A549 (cell line): Measurements from ENCODE around the gene REXO4. TPM values are rescaled to one million over a fixed set of nuclear protein-coding genes. Genes with fewer than 3 reads are reported as not detected.

Source experiments
- ATAC-seq, 2 experiments: fragments of 200-7000 bp in 1 of 2; fragments of >200 bp in 1 of 2; cut with Nextera tagmentation in 1 of 2; cut with Tn5 transposase in 1 of 2; 3 replicates each; pipeline versions ENCODE4 v1.8.0 to v1.9.1; 2018 to 2020; ENCODE audit warnings: mild to moderate bottlenecking in 1 of 2, moderate library complexity in 1 of 2
- CTCF ChIA-PET: fragments of 300-600 bp; sonication (Branson Sonifier 250); formaldehyde crosslinking; extraction: SDS; loops from one replicate; lab custom pipeline; 2021; ENCODE audit warnings: antibody characterized with exemption, inconsistent platforms; lab: Yijun Ruan, JAX
- POLR2A ChIA-PET: fragments of 350-600 bp; formaldehyde crosslinking; extraction: SDS; loops from one replicate; lab custom pipeline; 2021; ENCODE audit warnings: antibody characterized with exemption, inconsistent platforms; lab: Yijun Ruan, JAX
- DNase-seq, 2 experiments: peaks; one replicate each; pipeline versions ENCODE4 v3.0.0 to v3.0.0-alpha.2; 2011 to 2016; ENCODE audit warnings: low read depth in 1 of 2, low spot score in 1 of 2
- FAIRE-seq: peaks from 2 replicates; lab custom pipeline; 2011; peaks lifted over from hg19 to GRCh38; lab: Jason Lieb, UNC
- H3K27ac ChIP-seq, 2 experiments: fragments of >200 bp; sonication (Bioruptor Twin); formaldehyde crosslinking; 3 replicates each; pipeline ENCODE4 v1.5.1; 2016 to 2017
- H3K4me1 ChIP-seq: fragments of >200 bp; sonication (Bioruptor Twin); formaldehyde crosslinking; 3 replicates; pipeline ENCODE4 v1.6.1; 2016
- H3K4me2 ChIP-seq: fragments of >200 bp; sonication (Bioruptor Twin); formaldehyde crosslinking; 3 replicates; pipeline ENCODE4 v1.6.1; 2016
- H3K4me3 ChIP-seq: fragments of >200 bp; sonication (Bioruptor Twin); formaldehyde crosslinking; 3 replicates; pipeline ENCODE4 v1.5.1; 2016
- H3K9me3 ChIP-seq: fragments of >200 bp; sonication (Bioruptor Twin); formaldehyde crosslinking; 3 replicates; pipeline ENCODE4 v1.6.1; 2016
- CBX2 ChIP-seq: fragments of 200-600 bp; sonication (generic); IDR thresholded peaks from 2 replicates; pipeline ENCODE4 v1.6.1; 2016; ENCODE audit warnings: low read depth, mild to moderate bottlenecking, borderline replicate concordance
- CEBPB ChIP-seq, 2 experiments: fragments of >200 bp in 1 of 2; sonication (Bioruptor Twin) in 1 of 2; formaldehyde crosslinking in 1 of 2; IDR thresholded peaks; 2 replicates each; pipeline ENCODE4 v1.6.1; 2012 to 2016
- CHD2 ChIP-seq: fragments of 150-350 bp; IDR thresholded peaks from 2 replicates; pipeline ENCODE4 v1.6.1; 2014; ENCODE audit warnings: low read length; ENCODE audit not compliant: partially characterized antibody
- CHD4 ChIP-seq: fragments of 200-600 bp; sonication (generic); IDR thresholded peaks from 2 replicates; pipeline ENCODE4 v1.6.1; 2016; ENCODE audit warnings: antibody characterized with exemption, mild to moderate bottlenecking, borderline replicate concordance
- FOXS1 ChIP-seq: fragments of 250-450 bp; sonication (Bioruptor Pico); IDR thresholded peaks from 2 replicates; pipeline ENCODE4 v1.5.0; 2020; ENCODE audit warnings: mild to moderate bottlenecking, moderate library complexity
- HDAC2 ChIP-seq: fragments of 200-600 bp; sonication (generic); IDR thresholded peaks from 2 replicates; pipeline ENCODE4 v1.6.1; 2016
- HOXB13 ChIP-seq: fragments of 250-450 bp; sonication (Bioruptor Pico); IDR thresholded peaks from 2 replicates; pipeline ENCODE4 v1.5.0; 2020; ENCODE audit warnings: low read depth, mild to moderate bottlenecking, moderate library complexity
- JUN ChIP-seq, 2 experiments: fragments of >200 bp; sonication (Bioruptor Twin); formaldehyde crosslinking; IDR thresholded peaks; 2 replicates in 1 of 2; 3 replicates in 1 of 2; pipeline ENCODE4 v1.6.1; 2016 to 2017
- MAZ ChIP-seq: fragments of 150-350 bp; IDR thresholded peaks from 2 replicates; pipeline ENCODE4 v1.6.1; 2014; ENCODE audit warnings: antibody characterized with exemption, low read depth, low read length, borderline replicate concordance
- MYC ChIP-seq: IDR thresholded peaks from 2 replicates; pipeline ENCODE4 v1.6.1; 2012; ENCODE audit warnings: mild to moderate bottlenecking, inconsistent platforms, low read length, improper control_type of control experiment, borderline replicate concordance
- NFE2L2 ChIP-seq: fragments of 150-350 bp; conservative IDR thresholded peaks from 2 replicates; pipeline ENCODE4 v1.6.1; 2014; ENCODE audit warnings: low read length
- NPAS2 ChIP-seq: fragments of 250-450 bp; sonication (Bioruptor Pico); IDR thresholded peaks from 2 replicates; pipeline ENCODE4 v1.8.0; 2022; ENCODE audit warnings: mild to moderate bottlenecking, moderate library complexity, borderline replicate concordance
- RARB ChIP-seq: fragments of 250-450 bp; sonication (Bioruptor Pico); IDR thresholded peaks from 2 replicates; pipeline ENCODE4 v1.8.0; 2021; ENCODE audit warnings: mild to moderate bottlenecking, moderate library complexity
- RNF2 ChIP-seq: fragments of 200-600 bp; sonication (generic); IDR thresholded peaks from 2 replicates; pipeline ENCODE4 v1.6.1; 2016; ENCODE audit warnings: low read depth, mild to moderate bottlenecking, antibody characterized with exemption, moderate library complexity, borderline replicate concordance
- SMC3 ChIP-seq: fragments of >200 bp; sonication (Bioruptor Twin); formaldehyde crosslinking; IDR thresholded peaks from 3 replicates; pipeline ENCODE4 v1.6.1; 2018; ENCODE audit warnings: inconsistent platforms
- TFCP2L1 ChIP-seq: fragments of 250-450 bp; sonication (Bioruptor Pico); IDR thresholded peaks from 2 replicates; pipeline ENCODE4 v1.5.0; 2021; ENCODE audit warnings: mild to moderate bottlenecking
- ZFP36 ChIP-seq: fragments of 450-650 bp; IDR thresholded peaks from 2 replicates; pipeline ENCODE4 v1.6.1; 2014; ENCODE audit warnings: borderline replicate concordance; ENCODE audit not compliant: partially characterized antibody
- ZSCAN20 ChIP-seq: fragments of 250-450 bp; sonication (Bioruptor Pico); IDR thresholded peaks from 2 replicates; pipeline ENCODE4 v1.8.0; 2022; ENCODE audit warnings: mild to moderate bottlenecking, moderate library complexity
- WGBS: methylation state at CpG from one replicate; pipeline ENCODE4 v1.1.6; 2017; ENCODE audit errors: missing lambda C conversion rate; 5-methylcytosine and 5-hydroxymethylcytosine counted together
- polyA plus RNA-seq, 4 experiments: library from polyadenylated mRNA; depleted of rRNA in 3 of 4; stranded (reverse); fragments of >200 nt; fragmentation: RNase III in 1 of 4; extraction: RNeasy Plus Mini Kit Qiagen cat#74134 plus additional on column Dnase treatment in 1 of 4; gene quantifications; 2 replicates in 3 of 4; 3 replicates in 1 of 4; pipeline ENCODE4 v1.2.3, GENCODE V29; 2011 to 2017
- TF ChIP-seq, protein P1 (sequence below): fragments of 450-650 bp; IDR thresholded peaks from 2 replicates; pipeline ENCODE4 v1.6.1; 2014; ENCODE audit warnings: antibody characterized with exemption
- TF ChIP-seq, protein P2 (sequence below): fragments of >200 bp; sonication (Bioruptor Twin); formaldehyde crosslinking; IDR thresholded peaks from 3 replicates; pipeline ENCODE4 v1.5.1; 2016
- TF ChIP-seq, protein P3 (sequence below): IDR thresholded peaks from 2 replicates; pipeline ENCODE4 v1.6.1; 2012; ENCODE audit warnings: low read depth, borderline replicate concordance

The REXO4 gene
- polyA plus RNA-seq, 2 of the 4 experiments (the other 2 are of a cell fraction) = 25.8 to 31.0 TPM

DNA sequence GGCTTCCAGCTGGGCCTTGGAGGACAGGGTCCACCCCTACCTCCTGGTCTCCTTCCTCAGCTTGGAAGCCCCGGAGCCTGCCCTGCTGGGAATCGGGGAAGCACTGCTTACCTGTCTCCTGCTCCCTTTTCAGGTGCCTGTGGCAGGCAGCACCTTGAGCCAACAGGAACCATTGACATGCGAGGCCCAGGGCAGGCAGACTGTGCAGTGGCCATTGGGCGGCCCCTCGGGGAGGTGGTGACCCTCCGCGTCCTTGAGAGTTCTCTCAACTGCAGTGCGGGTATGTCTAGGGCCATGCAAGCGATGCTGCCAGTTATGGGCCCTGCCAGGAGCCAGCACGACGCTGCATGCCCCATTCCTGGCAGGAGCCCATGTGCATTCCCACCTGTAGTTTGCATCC is 38.1 kb upstream of the REXO4 start:
- ATAC-seq (no peak), FAIRE-seq (no peak), DNase-seq (no peak)
- no peaks in the 10 kb centered on the region for H3K9me3 ChIP-seq
- no peak overlapping the region for H3K4me3 ChIP-seq
- WGBS = 75% methylated on average over 8 of the region's 11 CpGs
- peaks cover 11% of the 10 kb centered on the region for H3K4me1 ChIP-seq
- H3K4me2 ChIP-seq = no peak overlapping the region
- TF ChIP-seq MYC = no peak
- TF ChIP-seq, protein P1, sequence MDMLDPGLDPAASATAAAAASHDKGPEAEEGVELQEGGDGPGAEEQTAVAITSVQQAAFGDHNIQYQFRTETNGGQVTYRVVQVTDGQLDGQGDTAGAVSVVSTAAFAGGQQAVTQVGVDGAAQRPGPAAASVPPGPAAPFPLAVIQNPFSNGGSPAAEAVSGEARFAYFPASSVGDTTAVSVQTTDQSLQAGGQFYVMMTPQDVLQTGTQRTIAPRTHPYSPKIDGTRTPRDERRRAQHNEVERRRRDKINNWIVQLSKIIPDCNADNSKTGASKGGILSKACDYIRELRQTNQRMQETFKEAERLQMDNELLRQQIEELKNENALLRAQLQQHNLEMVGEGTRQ = no peak
- ChIA-PET POLR2A (no interaction called here), CTCF (interaction anchor here (0.9 to 12.2 kb wide), 5 partner anchors 25 to 287 kb away, joined by 3 to 58 read pairs (median 4); no protein-coding TSS in a partner anchor)
- H3K27ac ChIP-seq = no peak overlapping the region

DNA sequence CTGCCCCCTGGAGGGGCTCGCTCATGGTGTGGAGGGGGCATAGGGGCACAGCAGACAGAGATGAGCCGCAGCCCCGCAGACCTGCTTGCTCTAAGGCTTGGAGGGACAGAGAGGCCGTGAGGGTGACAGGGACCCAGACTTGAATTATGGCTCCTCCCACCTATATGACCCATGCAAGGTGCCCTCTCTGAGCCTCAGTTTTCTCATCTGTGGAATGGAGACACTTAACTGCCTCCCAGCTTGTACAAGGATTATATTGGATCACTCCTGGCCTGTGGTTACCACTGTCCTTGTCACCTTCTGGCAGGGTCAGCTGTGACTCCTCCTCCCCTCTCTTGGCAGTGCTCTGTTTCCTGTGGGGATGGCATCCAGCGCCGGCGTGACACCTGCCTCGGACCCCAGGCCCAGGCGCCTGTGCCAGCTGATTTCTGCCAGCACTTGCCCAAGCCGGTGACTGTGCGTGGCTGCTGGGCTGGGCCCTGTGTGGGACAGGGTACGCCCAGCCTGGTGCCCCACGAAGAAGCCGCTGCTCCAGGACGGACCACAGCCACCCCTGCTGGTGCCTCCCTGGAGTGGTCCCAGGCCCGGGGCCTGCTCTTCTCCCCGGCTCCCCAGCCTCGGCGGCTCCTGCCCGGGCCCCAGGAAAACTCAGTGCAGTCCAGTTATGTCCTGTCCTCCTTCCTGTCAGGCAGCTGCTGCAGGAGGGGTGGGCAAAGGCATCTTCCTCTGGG is 37.3 kb upstream of the REXO4 start:
- DNase-seq (no peak), ATAC-seq (no peak), FAIRE-seq (no peak)
- 83% methylated on average over 8 of the region's 20 CpGs for WGBS
- Histone ChIP-seq H3K27ac (no peak overlapping the region), H3K4me1 (peaks cover 7% of the 10 kb centered on the region), H3K4me3 (no peak overlapping the region), H3K9me3 (no peaks in the 10 kb centered on the region), H3K4me2 (no peak overlapping the region)
- ChIA-PET POLR2A (no interaction called here), CTCF (interaction anchor here (1.0 to 12.2 kb wide), 6 partner anchors 11 to 288 kb away, joined by 3 to 58 read pairs (median 4); no protein-coding TSS in a partner anchor)
- TF ChIP-seq TFCP2L1 (no peak), NFE2L2 (no peak), HDAC2 (no peak), CHD2 (no peak), CEBPB (IDR thresholded peaks at IDR 0.05) (no peak), NPAS2 (CRISPR knock-in tag) (no peak), RNF2 (no peak), RARB (no peak), MYC (no peak), MAZ (no peak), JUN (IDR thresholded peaks at IDR 0.05) (no peak), ZFP36 (no peak)
- TF ChIP-seq, protein P1 = no peak
- TF ChIP-seq, protein P2, sequence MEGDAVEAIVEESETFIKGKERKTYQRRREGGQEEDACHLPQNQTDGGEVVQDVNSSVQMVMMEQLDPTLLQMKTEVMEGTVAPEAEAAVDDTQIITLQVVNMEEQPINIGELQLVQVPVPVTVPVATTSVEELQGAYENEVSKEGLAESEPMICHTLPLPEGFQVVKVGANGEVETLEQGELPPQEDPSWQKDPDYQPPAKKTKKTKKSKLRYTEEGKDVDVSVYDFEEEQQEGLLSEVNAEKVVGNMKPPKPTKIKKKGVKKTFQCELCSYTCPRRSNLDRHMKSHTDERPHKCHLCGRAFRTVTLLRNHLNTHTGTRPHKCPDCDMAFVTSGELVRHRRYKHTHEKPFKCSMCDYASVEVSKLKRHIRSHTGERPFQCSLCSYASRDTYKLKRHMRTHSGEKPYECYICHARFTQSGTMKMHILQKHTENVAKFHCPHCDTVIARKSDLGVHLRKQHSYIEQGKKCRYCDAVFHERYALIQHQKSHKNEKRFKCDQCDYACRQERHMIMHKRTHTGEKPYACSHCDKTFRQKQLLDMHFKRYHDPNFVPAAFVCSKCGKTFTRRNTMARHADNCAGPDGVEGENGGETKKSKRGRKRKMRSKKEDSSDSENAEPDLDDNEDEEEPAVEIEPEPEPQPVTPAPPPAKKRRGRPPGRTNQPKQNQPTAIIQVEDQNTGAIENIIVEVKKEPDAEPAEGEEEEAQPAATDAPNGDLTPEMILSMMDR = no peak
- TF ChIP-seq, protein P3, sequence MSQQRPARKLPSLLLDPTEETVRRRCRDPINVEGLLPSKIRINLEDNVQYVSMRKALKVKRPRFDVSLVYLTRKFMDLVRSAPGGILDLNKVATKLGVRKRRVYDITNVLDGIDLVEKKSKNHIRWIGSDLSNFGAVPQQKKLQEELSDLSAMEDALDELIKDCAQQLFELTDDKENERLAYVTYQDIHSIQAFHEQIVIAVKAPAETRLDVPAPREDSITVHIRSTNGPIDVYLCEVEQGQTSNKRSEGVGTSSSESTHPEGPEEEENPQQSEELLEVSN = no peak

DNA sequence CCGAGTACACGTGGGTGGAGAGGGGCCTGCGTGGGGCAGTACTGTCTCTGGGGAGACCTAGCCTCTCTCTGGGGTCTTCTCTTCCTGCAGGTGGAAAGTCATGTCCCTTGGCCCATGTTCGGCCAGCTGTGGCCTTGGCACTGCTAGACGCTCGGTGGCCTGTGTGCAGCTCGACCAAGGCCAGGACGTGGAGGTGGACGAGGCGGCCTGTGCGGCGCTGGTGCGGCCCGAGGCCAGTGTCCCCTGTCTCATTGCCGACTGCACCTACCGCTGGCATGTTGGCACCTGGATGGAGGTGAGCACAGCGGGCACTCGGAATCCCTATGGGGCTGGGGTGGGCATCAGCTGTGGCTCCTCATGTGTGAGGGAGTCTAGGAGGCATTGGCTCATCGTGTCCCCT is 36.5 kb upstream of the REXO4 start:
- Histone ChIP-seq H3K4me3 (no peak overlapping the region), H3K4me1 (peaks cover 14% of the 10 kb centered on the region), H3K4me2 (no peak overlapping the region), H3K9me3 (no peaks in the 10 kb centered on the region), H3K27ac (no peak overlapping the region)
- TF ChIP-seq ZFP36 = no peak
- TF ChIP-seq ZSCAN20 (CRISPR knock-in tag) = no peak
- no peak for TF ChIP-seq SMC3
- TF ChIP-seq FOXS1 (CRISPR knock-in tag) = no peak
- TF ChIP-seq CBX2 = no peak
- no peak for TF ChIP-seq HOXB13
- no peak for TF ChIP-seq CHD4
- TF ChIP-seq RARB = no peak
- FAIRE-seq = no peak
- ChIA-PET CTCF (interaction anchor here (1.2 to 2.5 kb wide), 2 partner anchors 11 to 82 kb away, joined by 3 to 6 read pairs; no protein-coding TSS in a partner anchor), POLR2A (no interaction called here)
- ATAC-seq = no peak
- DNase-seq = no peak
- WGBS = 80% methylated on average over 18 of the region's 19 CpGs
